Neutrophil (primary cell): ENCODE results near the gene HSPA6.
"Not testable (repeated sequence)": the region's sequence is repeated elsewhere in the genome, so short reads cannot be mapped to it uniquely, and the experiment has no call there.

ENCODE experiments used
- H3K27ac ChIP-seq: fragments of 200-600 bp; sonication (generic); 2 replicates; pipeline ENCODE4 v1.5.1; 2016; ENCODE audit warnings: mild to moderate bottlenecking, moderate library complexity
- H3K27me3 ChIP-seq: fragments of 200-600 bp; sonication (generic); 2 replicates; pipeline ENCODE4 v1.6.0; 2016; ENCODE audit warnings: mild to moderate bottlenecking
- H3K36me3 ChIP-seq: fragments of 200-600 bp; sonication (generic); 2 replicates; pipeline ENCODE4 v1.5.1; 2017
- H3K4me1 ChIP-seq, 2 experiments: fragments of 200-600 bp in 1 of 2; sonication (generic) in 1 of 2; 1 replicate in 1 of 2; 2 replicates in 1 of 2; pipeline versions ENCODE4 v1.5.1 to v1.6.1; 2013 to 2016; ENCODE audit warnings: low read depth in 1 of 2, low read length in 1 of 2, mild to moderate bottlenecking in 1 of 2, moderate library complexity in 1 of 2; ENCODE audit not compliant: control insufficient read depth in 1 of 2, insufficient read depth in 1 of 2
- H3K4me3 ChIP-seq, 2 experiments: fragments of 200-600 bp in 1 of 2; sonication (generic) in 1 of 2; 1 replicate in 1 of 2; 2 replicates in 1 of 2; pipeline ENCODE4 v1.5.1; 2013 to 2016; ENCODE audit warnings: low read depth in 1 of 2, low read length in 1 of 2, mild to moderate bottlenecking in 1 of 2, moderate library complexity in 1 of 2
- H3K9me3 ChIP-seq: fragments of 200-600 bp; sonication (generic); 2 replicates; pipeline ENCODE4 v1.5.1; 2016
- TF ChIP-seq, protein P1 (sequence below): fragments of 200-600 bp; sonication (generic); IDR thresholded peaks from 2 replicates; pipeline ENCODE4 v1.5.1; 2016; ENCODE audit warnings: antibody characterized with exemption

The HSPA6 gene

DNA sequence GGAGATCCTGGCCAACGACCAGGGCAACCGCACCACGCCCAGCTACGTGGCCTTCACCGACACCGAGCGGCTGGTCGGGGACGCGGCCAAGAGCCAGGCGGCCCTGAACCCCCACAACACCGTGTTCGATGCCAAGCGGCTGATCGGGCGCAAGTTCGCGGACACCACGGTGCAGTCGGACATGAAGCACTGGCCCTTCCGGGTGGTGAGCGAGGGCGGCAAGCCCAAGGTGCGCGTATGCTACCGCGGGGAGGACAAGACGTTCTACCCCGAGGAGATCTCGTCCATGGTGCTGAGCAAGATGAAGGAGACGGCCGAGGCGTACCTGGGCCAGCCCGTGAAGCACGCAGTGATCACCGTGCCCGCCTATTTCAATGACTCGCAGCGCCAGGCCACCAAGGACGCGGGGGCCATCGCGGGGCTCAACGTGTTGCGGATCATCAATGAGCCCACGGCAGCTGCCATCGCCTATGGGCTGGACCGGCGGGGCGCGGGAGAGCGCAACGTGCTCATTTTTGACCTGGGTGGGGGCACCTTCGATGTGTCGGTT is 477 bp downstream of the HSPA6 start:
- Histone ChIP-seq H3K4me1 (peaks cover 57 to 62% of the 10 kb centered on the region in 2 experiments), H3K36me3 (peaks cover 66% of the 10 kb centered on the region), H3K4me3 (peak overlapping the region; percentile 69 to 87), H3K27ac (peak overlapping the region; percentile 92)
- H3K27me3 ChIP-seq, H3K9me3 ChIP-seq: not testable (repeated sequence)

DNA sequence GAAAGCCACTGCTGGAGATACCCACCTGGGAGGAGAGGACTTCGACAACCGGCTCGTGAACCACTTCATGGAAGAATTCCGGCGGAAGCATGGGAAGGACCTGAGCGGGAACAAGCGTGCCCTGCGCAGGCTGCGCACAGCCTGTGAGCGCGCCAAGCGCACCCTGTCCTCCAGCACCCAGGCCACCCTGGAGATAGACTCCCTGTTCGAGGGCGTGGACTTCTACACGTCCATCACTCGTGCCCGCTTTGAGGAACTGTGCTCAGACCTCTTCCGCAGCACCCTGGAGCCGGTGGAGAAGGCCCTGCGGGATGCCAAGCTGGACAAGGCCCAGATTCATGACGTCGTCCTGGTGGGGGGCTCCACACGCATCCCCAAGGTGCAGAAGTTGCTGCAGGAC is 981 bp downstream of the HSPA6 start:
- peaks cover 59 to 66% of the 10 kb centered on the region in 2 experiments for H3K4me1 ChIP-seq
- not testable (repeated sequence) for H3K9me3 ChIP-seq, H3K27me3 ChIP-seq
- peak overlapping the region; percentile 69 to 87 for H3K4me3 ChIP-seq
- peaks cover 61% of the 10 kb centered on the region for H3K36me3 ChIP-seq
- peak overlapping the region; percentile 92 for H3K27ac ChIP-seq

DNA sequence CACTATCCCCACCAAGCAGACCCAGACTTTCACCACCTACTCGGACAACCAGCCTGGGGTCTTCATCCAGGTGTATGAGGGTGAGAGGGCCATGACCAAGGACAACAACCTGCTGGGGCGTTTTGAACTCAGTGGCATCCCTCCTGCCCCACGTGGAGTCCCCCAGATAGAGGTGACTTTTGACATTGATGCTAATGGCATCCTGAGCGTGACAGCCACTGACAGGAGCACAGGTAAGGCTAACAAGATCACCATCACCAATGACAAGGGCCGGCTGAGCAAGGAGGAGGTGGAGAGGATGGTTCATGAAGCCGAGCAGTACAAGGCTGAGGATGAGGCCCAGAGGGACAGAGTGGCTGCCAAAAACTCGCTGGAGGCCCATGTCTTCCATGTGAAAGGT is 1.6 kb downstream of the HSPA6 start:
- Histone ChIP-seq H3K36me3 (peaks cover 55% of the 10 kb centered on the region), H3K4me3 (peak overlapping the region; percentile 69 to 87), H3K27ac (peak overlapping the region; percentile 92), H3K4me1 (peaks cover 59 to 66% of the 10 kb centered on the region in 2 experiments)
- not testable (repeated sequence) for H3K27me3 ChIP-seq, H3K9me3 ChIP-seq

GRCh38 chr1:161528550-161528949 is 4.2 kb downstream of the HSPA6 start:
- peak overlapping the region; percentile 22 to 71 for H3K4me3 ChIP-seq
- peak overlapping the region; percentile 89 for H3K27ac ChIP-seq
- H3K4me1 ChIP-seq = peaks cover 60 to 71% of the 10 kb centered on the region in 2 experiments
- not testable (repeated sequence) for H3K9me3 ChIP-seq, H3K27me3 ChIP-seq
- peaks cover 29% of the 10 kb centered on the region for H3K36me3 ChIP-seq

DNA sequence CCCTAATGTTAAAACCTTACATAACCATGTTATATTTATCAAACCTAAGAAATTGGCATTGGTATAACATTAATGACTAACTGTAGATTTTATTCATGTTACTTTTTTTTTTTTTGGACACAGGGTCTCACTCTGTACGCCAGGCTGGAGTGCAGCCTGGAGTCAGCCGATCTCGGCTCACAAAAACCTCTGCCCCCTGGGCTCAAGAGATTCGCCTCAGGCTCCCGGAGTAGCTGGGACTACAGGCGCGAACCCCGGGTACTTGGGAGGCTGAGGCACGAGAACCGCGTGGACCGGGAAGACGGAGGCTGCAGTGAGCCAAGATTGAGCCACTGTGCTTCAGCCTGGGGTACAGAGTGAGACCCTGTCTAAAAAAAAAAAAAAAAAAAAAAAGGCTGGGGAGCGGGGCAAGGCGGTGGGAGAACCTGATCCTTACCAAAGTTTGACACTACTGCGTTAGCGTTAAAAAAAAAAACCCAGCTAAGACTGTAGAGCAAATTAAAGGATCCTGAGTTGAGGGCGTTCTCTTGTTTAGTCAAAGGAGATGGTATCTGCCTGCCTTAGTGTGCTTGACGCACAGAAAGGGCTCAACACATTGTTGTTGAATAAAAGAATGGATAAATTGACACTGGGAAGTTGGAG is 5.2 kb downstream of the HSPA6 start:
- not testable (repeated sequence) for H3K27me3 ChIP-seq, H3K9me3 ChIP-seq
- H3K4me3 ChIP-seq = peak overlapping the region; percentile 65 to 71
- peaks cover 54 to 69% of the 10 kb centered on the region in 2 experiments for H3K4me1 ChIP-seq
- peaks cover 20% of the 10 kb centered on the region for H3K36me3 ChIP-seq
- H3K27ac ChIP-seq = peak overlapping the region; percentile 89

GRCh38 chr1:161530158-161530557 is 5.8 kb downstream of the HSPA6 start:
- H3K4me1 ChIP-seq = peaks cover 51 to 69% of the 10 kb centered on the region in 2 experiments
- peak overlapping the region; percentile 89 for H3K27ac ChIP-seq

DNA sequence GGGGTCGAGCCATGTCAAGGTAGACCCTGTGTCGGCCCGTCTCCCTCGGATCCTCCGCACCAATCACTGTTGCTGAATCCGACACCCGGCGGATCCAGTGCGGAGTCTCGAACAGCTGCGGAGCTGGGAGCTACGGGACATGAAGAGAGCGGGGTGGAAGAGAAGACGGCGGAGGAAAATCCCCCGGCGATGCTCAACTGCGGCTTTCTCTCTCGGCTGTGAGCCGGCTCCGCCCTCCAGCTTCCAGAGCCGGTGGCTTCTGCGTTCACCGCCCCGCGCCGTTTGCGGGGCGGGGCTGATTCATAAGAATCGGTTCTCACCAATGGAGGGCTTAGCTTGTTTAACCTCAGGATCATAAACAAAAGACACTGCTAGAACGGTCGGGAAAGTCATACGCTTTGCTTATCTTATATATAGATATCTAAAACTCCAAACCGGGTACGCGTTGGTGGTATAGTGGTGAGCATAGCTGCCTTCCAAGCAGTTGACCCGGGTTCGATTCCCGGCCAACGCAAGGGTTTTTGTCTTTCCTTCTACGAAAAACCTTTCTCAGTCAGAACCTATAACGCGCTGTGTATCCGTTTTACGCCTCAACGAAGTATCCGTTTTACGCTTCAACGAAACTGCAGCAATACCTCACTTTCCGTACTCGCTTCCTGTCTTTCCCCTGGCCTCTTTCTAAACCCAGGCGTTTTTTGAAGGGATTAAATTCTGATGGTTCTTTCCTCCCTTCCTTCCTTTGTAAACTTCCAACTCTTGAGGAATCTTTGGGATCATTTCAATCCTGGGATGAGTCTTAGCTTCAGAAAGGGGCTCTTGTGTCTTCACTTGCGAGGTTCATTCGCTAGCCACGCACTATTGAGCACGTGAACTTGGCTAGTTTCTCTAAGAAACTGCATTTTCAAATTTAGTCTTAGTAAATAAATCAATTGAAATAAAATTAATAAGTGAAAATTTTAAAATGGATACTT is 6.6 kb downstream of the HSPA6 start:
- Histone ChIP-seq H3K4me3 (peak overlapping the region; percentile 65 to 71), H3K27ac (peak overlapping the region; percentile 89), H3K4me1 (peaks cover 47 to 63% of the 10 kb centered on the region in 2 experiments)
- H3K27me3 ChIP-seq, H3K36me3 ChIP-seq, H3K9me3 ChIP-seq: not testable (repeated sequence)

More at GRCh38 chr1:161530158-161530557, 5.8 kb downstream of the HSPA6 start:
- peak overlapping the region; percentile 65 to 71 for H3K4me3 ChIP-seq
- H3K27me3 ChIP-seq, H3K9me3 ChIP-seq: not testable (repeated sequence)
- H3K36me3 ChIP-seq = peaks cover 16% of the 10 kb centered on the region

DNA sequence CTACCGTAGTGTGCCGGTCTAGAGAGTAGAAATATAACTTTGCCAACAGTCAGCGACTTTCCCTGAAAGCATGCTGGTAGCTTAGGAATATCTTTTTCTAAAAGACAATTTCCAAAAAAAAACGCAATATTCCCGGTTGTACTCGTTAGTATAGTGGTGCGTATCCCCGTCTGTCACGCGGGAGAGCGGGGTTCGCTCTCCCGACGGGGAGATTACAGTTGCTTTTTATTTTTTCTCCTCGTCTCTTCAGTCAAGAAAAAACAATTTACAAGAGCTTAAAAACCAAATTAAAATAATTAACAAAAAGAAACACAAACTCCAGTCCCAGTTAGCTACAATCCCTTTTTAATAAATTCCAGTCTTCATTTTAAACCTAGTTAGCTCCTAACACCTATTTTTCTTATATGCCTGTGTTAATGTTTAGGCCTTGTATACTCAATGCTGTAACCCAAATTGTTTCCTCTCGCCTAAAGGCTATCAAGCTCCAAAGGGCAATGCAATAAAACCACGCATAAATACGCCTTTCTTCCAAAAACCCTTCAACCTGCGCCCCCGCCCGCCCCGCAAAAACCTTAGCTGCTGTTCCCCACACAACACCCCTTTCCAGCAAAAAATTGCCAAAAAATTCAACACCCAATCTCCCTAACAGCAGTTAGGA is 7.8 kb downstream of the HSPA6 start:
- Histone ChIP-seq H3K4me3 (peak overlapping the region; percentile 31 to 36), H3K27me3 (no peaks in the 10 kb centered on the region), H3K9me3 (no peaks in the 10 kb centered on the region), H3K4me1 (peaks cover 44 to 52% of the 10 kb centered on the region in 2 experiments), H3K36me3 (no peaks in the 10 kb centered on the region), H3K27ac (peak overlapping the region; percentile 89)
- TF ChIP-seq, protein P1, sequence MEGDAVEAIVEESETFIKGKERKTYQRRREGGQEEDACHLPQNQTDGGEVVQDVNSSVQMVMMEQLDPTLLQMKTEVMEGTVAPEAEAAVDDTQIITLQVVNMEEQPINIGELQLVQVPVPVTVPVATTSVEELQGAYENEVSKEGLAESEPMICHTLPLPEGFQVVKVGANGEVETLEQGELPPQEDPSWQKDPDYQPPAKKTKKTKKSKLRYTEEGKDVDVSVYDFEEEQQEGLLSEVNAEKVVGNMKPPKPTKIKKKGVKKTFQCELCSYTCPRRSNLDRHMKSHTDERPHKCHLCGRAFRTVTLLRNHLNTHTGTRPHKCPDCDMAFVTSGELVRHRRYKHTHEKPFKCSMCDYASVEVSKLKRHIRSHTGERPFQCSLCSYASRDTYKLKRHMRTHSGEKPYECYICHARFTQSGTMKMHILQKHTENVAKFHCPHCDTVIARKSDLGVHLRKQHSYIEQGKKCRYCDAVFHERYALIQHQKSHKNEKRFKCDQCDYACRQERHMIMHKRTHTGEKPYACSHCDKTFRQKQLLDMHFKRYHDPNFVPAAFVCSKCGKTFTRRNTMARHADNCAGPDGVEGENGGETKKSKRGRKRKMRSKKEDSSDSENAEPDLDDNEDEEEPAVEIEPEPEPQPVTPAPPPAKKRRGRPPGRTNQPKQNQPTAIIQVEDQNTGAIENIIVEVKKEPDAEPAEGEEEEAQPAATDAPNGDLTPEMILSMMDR = no peak

- Histone ChIP-seq H3K4me1 (peaks cover 41 to 48% of the 10 kb centered on the region in 2 experiments), H3K27ac (peak overlapping the region; percentile 89), H3K4me3 (peak overlapping the region; percentile 31 to 36)
- H3K27me3 ChIP-seq, H3K9me3 ChIP-seq, H3K36me3 ChIP-seq: not testable (repeated sequence)
Observed at GRCh38 chr1:161532644-161533567, 8.6 kb downstream of the HSPA6 start.

- peaks cover 34 to 35% of the 10 kb centered on the region in 2 experiments for H3K4me1 ChIP-seq
- not testable (repeated sequence) for H3K27ac ChIP-seq, H3K9me3 ChIP-seq, H3K36me3 ChIP-seq, H3K4me3 ChIP-seq, H3K27me3 ChIP-seq
Observed at GRCh38 chr1:161537068-161537669, 12.8 kb downstream of the HSPA6 start.
